Smooth muscle cell (in vitro differentiated cells): ENCODE measurements around the gene ADAM12. TPM values are rescaled to one million over a fixed set of nuclear protein-coding genes. Genes with fewer than 3 reads are reported as not detected.

Experiments used
- DNase-seq: peaks from one replicate; lab custom pipeline; 2025; ENCODE audit not compliant: unreplicated experiment; lab: John Stamatoyannopoulos, UW
- H2AFZ ChIP-seq: fragments of 200-600 bp; sonication (generic); 2 replicates; pipeline ENCODE4 v1.6.0; 2016; ENCODE audit warnings: antibody characterized with exemption, low read depth, mild to moderate bottlenecking
- H3F3A ChIP-seq: fragments of 200-600 bp; sonication (generic); 2 replicates; pipeline ENCODE4 v1.6.0; 2017; ENCODE audit warnings: antibody characterized with exemption, low read depth
- H3K27ac ChIP-seq: fragments of 200-600 bp; sonication (generic); 2 replicates; pipeline ENCODE4 v1.5.1; 2016; ENCODE audit warnings: low read depth, mild to moderate bottlenecking
- H3K27me3 ChIP-seq: fragments of 200-600 bp; sonication (generic); 2 replicates; pipeline ENCODE4 v1.6.1; 2016; ENCODE audit warnings: low read depth, mild to moderate bottlenecking
- H3K36me3 ChIP-seq: fragments of 200-600 bp; sonication (generic); 2 replicates; pipeline ENCODE4 v1.5.1; 2016; ENCODE audit warnings: low read depth
- H3K4me1 ChIP-seq: fragments of 200-600 bp; sonication (generic); 2 replicates; pipeline ENCODE4 v1.5.1; 2016; ENCODE audit warnings: low read depth
- H3K4me2 ChIP-seq: fragments of 200-600 bp; sonication (generic); 2 replicates; pipeline ENCODE4 v1.6.0; 2016; ENCODE audit warnings: mild to moderate bottlenecking
- H3K4me3 ChIP-seq: fragments of 200-600 bp; sonication (generic); 2 replicates; pipeline ENCODE4 v1.5.1; 2016; ENCODE audit warnings: mild to moderate bottlenecking
- H3K79me2 ChIP-seq: fragments of 200-600 bp; sonication (generic); 2 replicates; pipeline ENCODE4 v1.6.0; 2016; ENCODE audit warnings: low read depth, mild to moderate bottlenecking
- H3K9ac ChIP-seq: fragments of 200-600 bp; sonication (generic); 2 replicates; pipeline ENCODE4 v1.6.0; 2016; ENCODE audit warnings: low read depth
- H3K9me3 ChIP-seq: fragments of 200-600 bp; sonication (generic); replicated peaks from 2 replicates; pipeline ENCODE4 v1.5.1; 2016; ENCODE audit warnings: low read depth
- H4K20me1 ChIP-seq: fragments of 200-600 bp; sonication (generic); 2 replicates; pipeline ENCODE4 v1.6.0; 2016; ENCODE audit warnings: low read depth
- WGBS: methylation state at CpG from one replicate; pipeline ENCODE4 v1.1.7; 2016; ENCODE audit warnings: low lambda C conversion rate; 5-methylcytosine and 5-hydroxymethylcytosine counted together
- polyA plus RNA-seq: library from polyadenylated mRNA; unstranded; fragments of >200 nt; fragmentation: Nextera tagmentation; extraction: Ambion mirVana; gene quantifications from 2 replicates; pipeline ENCODE4 v1.2.1, GENCODE V29; 2016
- total RNA-seq: library from RNA; depleted of rRNA; stranded (reverse); fragments of >200 nt; gene quantifications from 2 replicates; pipeline ENCODE4 v1.2.3, GENCODE V29; 2014
- TF ChIP-seq, protein P1 (sequence below): fragments of 200-600 bp; sonication (generic); IDR thresholded peaks from 2 replicates; pipeline ENCODE4 v1.5.1; 2017; ENCODE audit warnings: borderline replicate concordance, mild to moderate bottlenecking, antibody characterized with exemption; ENCODE audit not compliant: insufficient read depth, poor library complexity, severe bottlenecking

The ADAM12 gene
- total and polyA plus RNA-seq, 2 experiments from 2014 or later = 40.0 to 54.3 TPM

GRCh38 chr10:126133082-126133620 is 255.1 kb downstream of the ADAM12 start:
- H3K36me3 ChIP-seq = peaks cover 3% of the 10 kb centered on the region
- no peak overlapping the region for H3K4me3 ChIP-seq
- peak overlapping the region; percentile 72 for H3K9ac ChIP-seq
- no peak overlapping the region for H3K4me2 ChIP-seq
- DNase-seq = no peak
- H4K20me1 ChIP-seq = no peaks in the 10 kb centered on the region
- peaks cover 5% of the 10 kb centered on the region for H3K79me2 ChIP-seq
- peaks cover 14% of the 10 kb centered on the region for H3K4me1 ChIP-seq
- no peak overlapping the region for H2AFZ ChIP-seq
- H3K9me3 ChIP-seq = no peaks in the 10 kb centered on the region
- 97% methylated on average over 9 of the region's 9 CpGs for WGBS
- no peaks in the 10 kb centered on the region for H3K27me3 ChIP-seq
- H3F3A ChIP-seq = no peaks in the 10 kb centered on the region
- TF ChIP-seq, protein P1, sequence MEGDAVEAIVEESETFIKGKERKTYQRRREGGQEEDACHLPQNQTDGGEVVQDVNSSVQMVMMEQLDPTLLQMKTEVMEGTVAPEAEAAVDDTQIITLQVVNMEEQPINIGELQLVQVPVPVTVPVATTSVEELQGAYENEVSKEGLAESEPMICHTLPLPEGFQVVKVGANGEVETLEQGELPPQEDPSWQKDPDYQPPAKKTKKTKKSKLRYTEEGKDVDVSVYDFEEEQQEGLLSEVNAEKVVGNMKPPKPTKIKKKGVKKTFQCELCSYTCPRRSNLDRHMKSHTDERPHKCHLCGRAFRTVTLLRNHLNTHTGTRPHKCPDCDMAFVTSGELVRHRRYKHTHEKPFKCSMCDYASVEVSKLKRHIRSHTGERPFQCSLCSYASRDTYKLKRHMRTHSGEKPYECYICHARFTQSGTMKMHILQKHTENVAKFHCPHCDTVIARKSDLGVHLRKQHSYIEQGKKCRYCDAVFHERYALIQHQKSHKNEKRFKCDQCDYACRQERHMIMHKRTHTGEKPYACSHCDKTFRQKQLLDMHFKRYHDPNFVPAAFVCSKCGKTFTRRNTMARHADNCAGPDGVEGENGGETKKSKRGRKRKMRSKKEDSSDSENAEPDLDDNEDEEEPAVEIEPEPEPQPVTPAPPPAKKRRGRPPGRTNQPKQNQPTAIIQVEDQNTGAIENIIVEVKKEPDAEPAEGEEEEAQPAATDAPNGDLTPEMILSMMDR = no peak
- peak overlapping the region; percentile 87 for H3K27ac ChIP-seq

- peak overlapping the region; percentile 11 for H3K4me2 ChIP-seq
- no peaks in the 10 kb centered on the region for H3K27me3 ChIP-seq
- H3K4me1 ChIP-seq = peaks cover 14% of the 10 kb centered on the region
- H3K27ac ChIP-seq = peak overlapping the region; percentile 76
- H3K79me2 ChIP-seq = no peaks in the 10 kb centered on the region
- H3K4me3 ChIP-seq = no peak overlapping the region
- no peak overlapping the region for H3K9ac ChIP-seq
- H3K36me3 ChIP-seq = no peaks in the 10 kb centered on the region
- no peaks in the 10 kb centered on the region for H4K20me1 ChIP-seq
- H3F3A ChIP-seq = no peaks in the 10 kb centered on the region
- 73% methylated on average over 4 of the region's 4 CpGs for whole genome bisulfite sequencing
- no peak overlapping the region for H2AFZ ChIP-seq
- TF ChIP-seq, protein P1 = no peak
- H3K9me3 ChIP-seq = no peaks in the 10 kb centered on the region
- DNase-seq = no peak
Measured at GRCh38 chr10:126131341-126131740, 256.9 kb downstream of the ADAM12 start.

- H3K27ac ChIP-seq = peak overlapping the region; percentile 76
Measured at GRCh38 chr10:126130271-126130710, 258.0 kb downstream of the ADAM12 start.

More at GRCh38 chr10:126130271-126130710, 258.0 kb downstream of the ADAM12 start:
- no peak overlapping the region for H2AFZ ChIP-seq
- H3K4me2 ChIP-seq = peak overlapping the region; percentile 24
- peaks cover 9% of the 10 kb centered on the region for H3K4me1 ChIP-seq
- no peak for DNase-seq
- H3F3A ChIP-seq = no peaks in the 10 kb centered on the region
- no peaks in the 10 kb centered on the region for H3K27me3 ChIP-seq
- H3K36me3 ChIP-seq = no peaks in the 10 kb centered on the region
- TF ChIP-seq, protein P1 = no peak
- WGBS = 44% methylated on average over 9 of the region's 9 CpGs
- no peaks in the 10 kb centered on the region for H4K20me1 ChIP-seq
- H3K9ac ChIP-seq = peak overlapping the region; percentile 14
- no peaks in the 10 kb centered on the region for H3K79me2 ChIP-seq
- H3K9me3 ChIP-seq = no peaks in the 10 kb centered on the region
- no peak overlapping the region for H3K4me3 ChIP-seq
